ENCODE results near the gene ASPG.

The ASPG gene

DNA sequence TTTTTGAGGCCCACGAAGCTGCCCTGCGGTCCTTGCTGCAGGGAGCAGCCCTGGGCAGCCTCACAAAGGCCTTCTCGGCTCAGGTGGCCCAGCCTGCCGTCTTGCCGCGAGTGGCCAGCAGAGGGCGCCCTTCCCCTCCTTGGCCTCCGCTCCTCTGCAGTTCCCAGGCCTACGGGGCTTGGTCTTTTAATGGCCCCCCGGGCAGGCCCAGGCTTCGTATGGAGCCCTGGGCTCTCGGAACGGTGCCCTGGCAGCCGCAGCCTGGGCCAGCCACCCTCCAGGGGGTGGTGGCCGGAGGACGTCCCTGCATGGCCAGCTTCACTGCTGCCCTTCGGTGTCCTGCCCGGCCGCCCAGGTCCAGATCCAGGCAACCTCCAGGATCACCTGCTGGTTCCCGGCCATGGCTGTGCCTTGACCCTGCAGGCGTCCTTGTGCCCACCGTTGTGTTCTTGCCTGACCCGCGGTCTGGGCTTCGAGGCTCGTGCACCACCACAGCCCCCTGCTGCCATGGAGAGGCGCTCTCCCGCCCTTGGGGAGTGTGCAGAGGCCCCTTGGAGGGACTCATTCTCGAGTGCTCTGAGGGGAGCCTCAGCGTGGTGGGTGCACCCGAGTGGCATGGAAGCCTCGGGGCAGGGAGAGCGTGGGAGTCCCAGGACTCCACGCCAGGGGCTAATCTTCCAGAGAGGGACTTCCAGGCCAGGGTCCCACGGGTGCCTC lies 9.4 kb downstream of the ASPG start:
- DNase-seq = peak; percentile 37

- no peak for DNase-seq
These were observed 10.2 kb downstream of the ASPG start for GRCh38 chr14:104095426-104096310.

GRCh38 chr14:104096318-104096717 lies 10.8 kb downstream of the ASPG start:
- DNase-seq = no peak

DNA sequence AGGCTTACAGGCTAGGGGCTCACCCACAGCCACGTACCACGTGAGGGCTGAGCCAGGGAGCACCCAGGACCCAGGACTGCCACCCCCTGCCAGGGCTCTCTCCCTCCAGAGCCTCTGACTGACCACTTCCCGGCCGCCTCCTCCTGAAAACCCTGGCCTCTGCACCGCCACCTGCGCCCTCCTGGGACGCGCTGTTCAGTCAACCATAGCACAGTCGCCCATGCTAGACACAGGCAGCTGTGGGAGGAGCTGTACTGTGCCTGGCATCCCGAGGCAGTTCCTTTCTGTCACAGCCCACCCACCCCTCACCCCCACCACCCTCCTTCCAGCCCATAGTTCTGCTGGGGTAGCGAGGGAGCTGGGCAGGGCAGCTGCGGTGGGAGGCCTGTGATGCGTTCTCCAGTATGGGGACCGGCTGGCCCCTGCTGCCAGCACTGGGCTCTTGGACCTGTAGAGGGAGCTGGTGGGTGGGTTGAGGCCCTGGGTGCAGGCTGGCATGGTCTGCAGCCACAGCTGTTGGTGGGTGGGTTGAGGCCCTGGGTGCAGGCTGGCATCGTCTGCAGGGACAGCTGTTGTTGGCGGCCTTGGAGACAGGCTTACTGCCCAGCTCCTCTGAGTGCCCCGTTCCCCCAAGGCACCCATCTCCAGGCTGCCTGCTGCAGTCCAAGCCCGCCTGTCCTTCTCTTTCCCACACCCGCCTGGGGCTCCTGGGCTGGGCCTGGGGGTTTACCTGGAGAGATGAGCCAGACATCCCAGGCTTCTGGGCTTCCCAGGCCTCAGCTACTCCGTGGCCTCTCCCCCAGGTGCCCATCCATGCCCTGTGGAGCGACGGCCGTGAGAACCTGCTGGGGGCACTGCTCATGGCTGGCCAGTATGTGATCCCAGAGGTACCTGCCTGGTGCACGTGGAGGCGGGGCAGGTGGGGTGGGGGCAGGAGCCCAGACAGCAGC lies 11.5 kb downstream of the ASPG start:
- DNase-seq = no peak

DNA sequence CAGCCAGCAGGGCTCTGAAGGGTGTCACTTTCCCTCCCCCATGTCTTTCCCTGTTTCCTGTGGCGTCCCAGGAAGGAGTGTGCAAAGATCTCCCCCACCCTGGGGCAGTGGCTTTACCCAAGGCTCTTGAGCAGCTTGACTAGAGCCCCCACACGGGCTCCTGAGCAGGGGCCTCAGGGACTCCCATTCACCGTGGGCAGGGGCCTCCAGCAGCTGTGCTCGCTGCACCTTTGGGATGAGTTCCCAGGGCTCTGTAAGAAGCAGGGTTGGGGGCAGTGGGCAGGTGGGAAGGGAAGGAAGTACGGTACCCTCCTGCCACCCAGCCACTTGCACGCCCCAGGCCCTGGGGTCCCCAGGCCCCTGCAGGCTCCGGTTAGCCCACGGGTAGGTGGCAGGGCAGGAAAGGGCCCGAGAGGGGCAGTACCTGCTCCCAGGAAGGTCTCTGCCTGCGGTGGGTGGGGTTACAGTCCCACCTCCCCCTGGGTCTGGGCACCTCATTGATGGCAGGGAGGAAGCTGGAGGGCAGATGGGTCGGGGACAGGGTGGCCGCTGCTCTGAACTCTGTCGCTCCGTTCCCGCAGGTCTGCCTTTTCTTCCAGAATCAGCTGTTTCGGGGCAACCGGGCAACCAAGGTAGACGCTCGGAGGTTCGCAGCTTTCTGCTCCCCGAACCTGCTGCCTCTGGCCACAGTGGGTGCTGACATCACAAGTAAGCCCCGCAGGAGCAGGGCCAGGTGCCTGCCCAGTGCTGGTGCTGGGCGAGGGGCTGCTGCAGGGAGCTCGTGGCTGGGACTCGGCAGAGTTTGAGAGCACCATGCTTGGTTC lies 13.0 kb downstream of the ASPG start:
- no peak for DNase-seq

GRCh38 chr14:104099096-104100041 lies 13.9 kb downstream of the ASPG start:
- no peak for DNase-seq

DNA sequence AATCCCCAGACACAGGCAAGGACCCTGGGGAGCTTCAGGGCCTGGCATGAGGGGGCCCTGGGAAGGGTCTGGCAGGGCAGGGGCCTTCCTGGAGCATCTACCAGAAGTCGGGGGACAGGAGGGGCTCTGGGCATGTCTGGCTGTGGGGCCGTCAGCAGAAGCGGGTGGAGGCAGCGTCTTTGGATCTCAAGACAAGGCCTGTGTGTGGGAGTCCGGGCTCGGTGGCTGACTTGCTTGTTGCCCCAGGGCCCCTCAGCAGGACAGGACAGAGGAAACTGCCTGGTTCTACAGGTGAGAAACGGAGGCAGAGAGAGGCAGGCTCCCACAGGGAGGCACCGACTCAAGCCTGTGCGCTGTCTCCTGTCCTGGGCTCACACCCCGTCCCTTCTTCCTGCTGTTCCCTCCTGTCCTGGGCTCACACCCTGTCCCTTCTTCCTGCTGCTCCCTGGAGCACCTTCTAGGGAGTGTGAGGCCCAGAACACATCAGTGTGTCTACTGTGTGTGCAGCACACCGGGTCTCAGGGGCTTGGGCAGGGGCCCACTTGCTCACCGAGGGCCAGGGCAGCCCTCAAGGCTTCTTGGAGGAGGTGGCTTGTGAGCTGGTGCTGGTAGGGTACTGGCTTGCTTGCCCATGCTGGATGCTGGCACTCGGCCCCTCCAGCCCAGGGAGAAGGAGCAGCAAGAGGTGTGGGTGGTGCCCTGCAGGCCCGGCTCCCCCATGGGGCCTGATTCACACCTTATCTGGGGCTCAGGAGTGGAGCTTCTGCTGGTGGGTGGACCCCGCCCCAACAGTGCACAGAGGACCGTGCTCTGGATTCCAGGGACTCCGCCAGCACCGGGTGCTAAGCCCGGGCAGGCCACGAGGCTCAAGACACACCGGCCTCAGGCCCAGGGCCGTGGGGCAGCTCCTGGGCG lies 14.9 kb downstream of the ASPG start:
- DNase-seq = no peak

DNA sequence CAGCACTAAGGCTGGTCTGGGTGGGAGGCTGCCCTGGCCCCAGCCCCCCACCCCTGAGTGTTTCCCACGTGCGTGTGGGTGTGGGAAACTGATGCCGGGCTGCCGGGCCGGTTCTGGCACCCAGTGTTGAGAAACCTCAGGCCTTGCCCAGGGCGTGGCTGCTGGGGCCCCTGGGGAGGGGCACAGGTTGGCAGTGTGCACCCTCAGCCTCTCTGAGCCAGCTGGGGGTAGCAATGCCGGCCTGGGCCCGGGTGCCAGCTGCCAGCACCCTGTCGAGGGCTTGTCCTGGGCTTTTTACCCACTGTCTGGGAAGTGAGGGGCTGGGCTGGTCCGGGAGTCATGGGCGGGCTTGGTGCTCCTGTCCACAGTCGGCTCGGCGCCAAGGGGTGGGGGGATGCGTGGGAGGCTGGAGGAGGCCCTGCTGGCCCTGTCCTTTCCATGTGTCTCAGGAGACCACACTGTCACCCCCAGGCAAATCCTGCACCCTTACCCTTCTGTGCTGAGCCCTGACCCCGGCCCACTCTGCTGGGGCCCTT lies 15.7 kb downstream of the ASPG start:
- no peak for DNase-seq

GRCh38 chr14:104101651-104102281 lies 16.3 kb downstream of the ASPG start:
- no peak for DNase-seq

GRCh38 chr14:104102282-104102914 lies 16.9 kb downstream of the ASPG start:
- no peak for DNase-seq

DNA sequence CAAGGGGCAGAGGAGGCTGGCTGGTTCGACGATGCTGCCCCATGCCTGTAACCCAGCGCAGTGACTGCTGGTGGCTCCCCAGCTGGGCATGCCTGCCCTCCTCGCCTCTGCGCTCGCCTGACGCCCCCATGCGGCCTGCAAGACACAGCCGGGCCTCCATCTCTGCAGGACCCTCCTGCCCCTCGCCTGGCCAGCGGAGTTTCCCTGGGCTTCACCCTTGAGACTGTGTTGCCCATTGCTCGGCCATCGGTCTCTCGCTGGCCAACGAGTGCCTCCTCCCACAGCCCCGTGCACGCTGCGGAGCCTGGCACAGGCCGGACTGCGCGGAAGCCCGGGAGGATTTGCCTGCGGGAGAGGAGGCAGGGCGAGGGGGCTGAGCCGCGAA lies 17.6 kb downstream of the ASPG start:
- no peak for DNase-seq

- DNase-seq = no peak
These were observed 18.1 kb downstream of the ASPG start for GRCh38 chr14:104103446-104104075.

- DNase-seq = no peak
These were observed 18.8 kb downstream of the ASPG start for GRCh38 chr14:104104076-104104901.

- no peak for DNase-seq
These were observed 19.7 kb downstream of the ASPG start for GRCh38 chr14:104105071-104105821.

- no peak for DNase-seq
These were observed 20.4 kb downstream of the ASPG start for GRCh38 chr14:104105822-104106470.

GRCh38 chr14:104106471-104106991 lies 21.0 kb downstream of the ASPG start:
- DNase-seq = no peak

Data from CD4-positive, alpha-beta T cell treated with Interferon gamma for 1 hour (primary cell).